ENCODE data around the gene DAP.
"Not testable (repeated sequence)": the region's sequence is repeated elsewhere in the genome, so short reads cannot be mapped to it uniquely, and the experiment has no call there.

DAP gene

GRCh38 chr5:10674582-10674981 lies 86.5 kb downstream of the DAP start:
- no peak for DNase-seq (ENCODE audit: low read depth in 2 of 2, low spot score in 1 of 2)

DNA sequence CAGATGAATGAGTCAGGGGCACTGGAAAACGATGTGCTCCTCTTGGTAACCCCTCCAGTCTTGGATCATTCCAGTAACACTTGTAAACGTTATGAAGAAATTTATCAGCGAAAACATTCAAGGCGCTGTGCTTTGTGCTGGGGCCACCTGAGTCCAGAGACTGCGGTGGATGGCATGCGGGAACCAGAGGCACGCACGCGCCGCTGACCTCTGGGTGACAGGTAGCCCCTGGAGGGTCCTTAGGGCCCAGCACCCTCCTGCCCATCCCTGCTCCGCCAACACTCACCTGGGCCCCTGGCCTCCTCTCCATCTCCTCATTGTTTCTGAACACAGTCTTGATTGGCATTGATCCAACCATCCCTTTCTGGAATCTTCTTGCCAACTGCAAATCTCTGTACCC lies 86.9 kb downstream of the DAP start:
- no peak for DNase-seq (ENCODE audit: low read depth in 2 of 2, low spot score in 1 of 2)

- DNase-seq (ENCODE audit: low read depth in 2 of 2, low spot score in 1 of 2) = no peak
These were observed 87.6 kb downstream of the DAP start for GRCh38 chr5:10673407-10673806.

DNA sequence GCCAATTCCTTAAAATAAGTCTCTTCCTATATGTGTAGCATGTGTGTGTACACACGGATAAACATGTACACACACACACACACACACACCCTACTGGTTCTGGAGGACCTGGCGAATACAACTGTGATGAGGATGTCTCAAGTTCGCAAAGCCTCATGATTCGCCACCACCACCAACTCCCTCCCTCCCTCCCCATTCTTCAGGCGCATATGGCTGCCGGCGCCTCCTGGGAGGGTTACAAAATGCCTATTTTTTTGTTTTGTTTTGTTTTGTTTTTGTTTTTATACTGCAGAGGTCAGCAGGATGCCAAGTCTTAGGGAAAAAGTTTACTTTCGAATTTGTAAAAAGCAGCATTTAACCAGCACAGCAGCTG lies 88.0 kb downstream of the DAP start:
- no peak for DNase-seq (ENCODE audit: low read depth in 2 of 2, low spot score in 1 of 2)

DNA sequence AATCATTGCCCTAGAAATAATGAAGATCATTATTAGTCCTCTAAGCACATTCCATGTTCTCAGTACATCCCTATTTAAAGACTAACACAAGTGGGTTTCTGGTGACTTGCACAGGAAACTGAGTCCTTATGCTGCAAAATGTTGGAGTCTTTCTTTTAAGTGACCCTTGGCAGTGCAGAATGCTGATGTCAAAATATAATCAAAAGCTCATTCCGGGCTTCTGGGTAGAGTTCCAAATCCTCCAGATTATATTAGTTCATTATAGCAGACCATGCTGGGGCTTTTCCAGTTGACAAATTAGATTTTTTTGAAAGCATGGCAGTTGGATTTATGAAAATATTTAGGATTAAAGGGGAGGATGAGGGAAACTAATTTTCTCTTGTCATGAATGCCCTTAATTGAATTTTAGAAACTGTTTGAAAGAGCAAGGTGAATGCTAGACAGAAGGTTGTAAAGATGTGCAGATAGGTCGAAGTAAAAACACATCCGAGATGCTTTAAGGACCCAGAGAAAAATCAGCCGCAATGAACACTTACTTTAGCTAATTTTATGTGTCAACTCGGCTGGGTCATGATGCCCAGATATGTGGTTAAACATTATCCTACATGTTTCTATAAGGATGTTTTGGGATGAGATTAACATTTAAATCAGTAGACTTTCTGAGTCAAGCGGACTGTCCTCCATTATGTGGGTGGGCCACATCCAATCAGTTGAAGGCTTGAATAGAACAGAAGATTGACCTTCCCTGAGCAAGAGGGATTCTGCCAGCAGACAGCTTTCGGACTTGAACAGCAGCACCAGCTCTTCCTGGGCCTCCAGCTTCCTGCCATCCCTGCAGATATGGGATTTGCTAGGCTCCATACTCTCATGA lies 88.7 kb downstream of the DAP start:
- no peak for DNase-seq (ENCODE audit: low read depth in 2 of 2, low spot score in 1 of 2)

DNA sequence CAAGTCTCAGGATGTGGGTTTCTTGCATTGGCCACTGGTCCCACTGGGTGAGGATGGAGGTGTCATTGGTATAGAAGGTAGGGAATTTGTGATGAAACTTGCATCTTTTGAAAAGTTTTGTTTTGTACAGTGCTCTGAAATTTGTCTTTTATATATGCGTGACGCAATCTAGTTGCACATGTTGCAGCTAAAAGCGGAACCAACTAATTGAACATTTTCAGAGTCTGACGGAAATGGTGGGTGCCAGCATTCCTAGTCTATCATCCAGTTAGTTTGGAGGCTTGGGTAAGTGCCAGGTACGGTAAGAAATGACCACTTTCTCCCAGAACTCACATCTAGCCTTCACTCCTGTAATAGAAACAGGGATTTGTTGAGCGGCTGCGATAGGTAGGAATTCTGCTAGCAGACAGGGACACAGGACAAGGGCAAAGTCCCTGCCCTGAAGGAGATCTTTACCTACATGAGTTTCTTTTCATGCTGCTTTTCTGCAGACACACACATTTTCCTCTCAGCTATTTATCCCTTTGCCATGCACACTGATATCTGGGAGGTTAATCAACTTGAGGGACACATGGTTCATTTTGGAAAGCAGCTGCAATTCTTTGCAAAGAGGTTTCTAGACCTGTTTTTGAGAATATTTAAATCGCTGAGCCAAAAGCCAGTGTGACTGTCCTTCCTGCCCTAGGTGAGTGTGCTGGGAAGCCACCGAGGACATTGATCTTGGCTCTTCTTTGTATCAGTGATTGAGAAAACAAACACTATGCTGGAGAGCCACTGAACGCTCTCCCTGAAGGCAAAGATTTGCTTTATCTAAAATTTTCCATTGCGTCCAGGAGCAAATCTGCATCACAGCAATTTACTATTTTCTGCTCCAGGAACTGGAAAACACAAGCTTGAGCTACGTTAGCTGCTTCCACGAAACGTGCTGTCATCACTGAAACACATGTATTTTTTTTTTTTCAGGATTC lies 89.7 kb downstream of the DAP start:
- no peak for DNase-seq (ENCODE audit: low read depth in 2 of 2, low spot score in 1 of 2)

- no peak for DNase-seq (ENCODE audit: low read depth in 2 of 2, low spot score in 1 of 2)
These were observed 91.1 kb downstream of the DAP start for GRCh38 chr5:10669983-10670382.

DNA sequence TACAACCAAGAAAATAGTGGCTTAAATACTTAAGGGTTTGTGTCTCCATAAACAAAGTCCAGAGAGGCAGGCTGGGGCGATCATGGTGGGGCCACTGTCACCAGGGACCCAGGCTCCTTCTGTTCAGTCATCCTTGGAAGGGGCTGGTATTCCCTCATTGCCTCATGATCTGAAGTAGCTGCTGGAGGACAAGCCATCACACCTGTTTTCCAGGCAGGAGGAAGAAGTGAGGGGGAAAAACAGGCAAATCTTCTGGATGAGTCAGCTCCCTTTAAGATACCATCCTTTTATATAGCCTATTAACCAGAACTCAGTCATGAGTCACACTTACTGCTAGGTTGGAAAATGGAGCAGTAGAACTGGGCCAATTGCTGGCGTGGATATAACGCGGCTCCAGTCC lies 92.3 kb downstream of the DAP start:
- DNase-seq (ENCODE audit: low read depth in 2 of 2, low spot score in 1 of 2) = no peak

DNA sequence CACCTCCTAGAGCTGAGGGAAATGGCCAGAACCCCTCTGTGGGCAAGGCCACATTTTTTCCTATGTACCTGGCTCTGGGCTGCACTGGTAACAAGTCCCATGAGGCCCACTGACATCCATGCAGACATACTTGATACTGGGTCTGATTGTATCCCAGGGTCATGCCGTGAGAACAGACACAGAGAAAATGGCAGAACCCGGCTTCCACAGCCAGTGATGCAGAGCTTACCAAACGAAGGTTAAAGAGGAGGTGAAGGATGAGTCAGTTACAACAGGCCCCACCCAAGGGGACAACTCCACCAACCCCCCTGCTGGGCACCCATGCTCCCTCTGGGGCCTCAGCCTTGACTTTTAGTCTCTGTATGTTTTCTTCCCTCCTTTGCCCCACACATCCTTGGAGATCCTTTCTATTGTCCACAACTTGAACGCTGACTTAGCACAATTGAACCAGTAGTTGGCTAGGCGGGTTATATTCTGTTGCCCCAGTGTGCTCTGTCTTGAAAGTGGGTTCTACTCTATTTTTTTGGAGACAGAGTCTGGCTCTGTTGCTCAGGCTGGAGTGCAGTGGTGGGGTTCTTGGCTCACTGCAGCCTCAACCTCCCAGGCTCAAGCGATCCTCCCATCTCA lies 93.5 kb downstream of the DAP start:
- DNase-seq (ENCODE audit: low read depth in 2 of 2, low spot score in 1 of 2) = no peak

GRCh38 chr5:10666531-10667299 lies 94.3 kb downstream of the DAP start:
- DNase-seq (ENCODE audit: low read depth in 2 of 2, low spot score in 1 of 2) = no peak

DNA sequence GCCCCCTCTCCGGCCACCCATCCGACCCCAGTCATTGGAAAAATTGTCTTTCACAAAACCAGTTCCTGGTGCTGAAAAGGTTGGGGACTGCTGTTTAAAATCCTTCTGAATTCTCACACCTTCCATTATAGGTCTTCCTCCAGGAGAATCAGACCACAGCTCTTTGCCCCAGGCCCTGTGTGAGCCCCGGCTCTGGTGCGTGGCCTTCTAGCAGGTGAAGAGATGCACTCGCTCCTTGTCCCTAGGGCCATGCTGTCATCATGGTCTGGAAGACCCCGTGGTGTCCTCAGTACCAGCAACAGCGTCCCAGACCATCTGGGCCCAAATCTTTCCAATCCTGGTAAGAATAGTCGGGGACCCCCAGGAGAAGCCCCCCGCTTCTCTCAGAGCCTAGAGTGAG lies 95.2 kb downstream of the DAP start:
- DNase-seq (ENCODE audit: low read depth in 2 of 2, low spot score in 1 of 2) = no peak

DNA sequence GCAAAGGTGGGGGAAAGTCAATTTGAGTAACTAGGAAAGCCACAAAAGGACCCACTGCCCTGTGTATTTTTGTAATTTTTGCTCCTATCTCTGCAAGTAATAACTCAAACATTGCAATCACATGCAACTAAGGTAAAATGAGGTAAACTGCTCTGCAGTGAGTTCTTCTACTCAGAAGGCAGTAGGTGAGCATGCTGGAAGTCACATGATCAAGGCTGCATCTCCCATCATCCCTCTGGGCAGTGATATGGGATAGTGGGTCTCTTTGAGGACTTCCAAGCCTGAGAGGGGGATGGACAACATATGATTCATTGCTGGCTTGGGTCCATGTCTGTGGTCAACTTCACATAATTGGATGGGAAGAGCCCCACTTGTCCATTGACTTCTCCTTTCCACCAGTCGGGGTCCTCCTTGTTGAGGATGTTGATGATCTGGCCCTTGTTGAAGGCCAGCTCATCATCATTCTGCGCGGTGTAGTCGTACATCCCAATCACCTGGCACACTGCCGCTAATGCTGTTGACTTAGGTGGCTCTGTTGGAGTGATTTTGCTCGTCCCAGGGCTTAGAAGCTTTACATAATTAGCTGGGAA lies 96.8 kb downstream of the DAP start:
- DNase-seq (ENCODE audit: low read depth in 2 of 2, low spot score in 1 of 2) = not testable (repeated sequence)

DNA sequence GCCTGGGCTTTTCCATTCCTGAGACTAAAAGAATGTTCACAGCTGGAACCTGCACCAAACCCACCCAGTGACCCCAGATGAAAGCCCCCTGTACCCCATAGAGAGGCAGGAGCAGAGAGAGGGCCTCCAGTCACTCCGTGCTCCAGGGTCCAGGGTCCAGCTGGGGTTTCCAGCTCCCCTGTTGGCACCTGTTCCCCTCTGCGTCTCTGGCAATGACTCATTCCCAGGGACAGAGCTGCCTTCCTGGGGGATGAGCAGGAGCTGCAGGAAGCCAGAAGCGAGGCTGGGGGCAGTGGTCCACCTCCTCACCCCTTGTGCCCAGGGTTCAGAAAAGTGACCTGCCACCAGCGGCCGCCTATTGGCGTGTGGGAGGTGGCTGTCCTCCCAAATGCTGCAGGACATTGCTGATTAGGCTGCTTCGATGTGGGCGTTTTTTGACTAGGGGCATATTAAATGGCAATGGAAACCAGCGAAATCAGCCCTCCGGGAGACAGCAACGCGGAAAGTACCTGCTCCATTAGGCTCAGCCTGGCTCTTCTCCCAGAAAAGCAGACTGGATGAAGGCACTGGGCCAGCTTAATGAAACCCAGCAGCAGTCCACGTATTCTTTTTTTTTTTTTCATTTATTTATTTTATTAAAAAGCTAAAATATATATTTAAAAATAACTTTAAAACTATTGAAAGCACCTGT lies 97.4 kb downstream of the DAP start:
- no peak for DNase-seq (ENCODE audit: low read depth in 2 of 2, low spot score in 1 of 2)

GRCh38 chr5:10662661-10663488 lies 98.2 kb downstream of the DAP start:
- DNase-seq (ENCODE audit: low read depth in 2 of 2, low spot score in 1 of 2) = no peak

DNA sequence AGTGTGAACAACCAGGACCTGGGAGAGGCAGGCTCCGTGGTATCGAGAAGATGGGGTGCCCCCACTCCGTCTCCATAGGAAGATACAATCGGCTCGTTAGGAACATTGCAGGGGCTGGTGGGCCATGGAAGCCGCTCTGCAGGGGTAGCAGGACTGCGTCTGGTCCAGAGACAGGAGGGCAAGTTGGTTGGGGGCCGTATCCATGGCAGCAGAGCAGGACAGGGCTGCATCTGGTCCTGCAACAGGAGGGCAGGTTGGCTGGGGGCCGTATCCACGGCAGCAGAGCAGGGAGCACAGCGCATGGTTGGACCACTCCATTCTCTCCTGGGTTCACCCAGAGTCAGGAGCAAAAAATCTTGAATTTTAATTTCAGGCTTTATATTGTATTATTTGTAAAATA lies 99.0 kb downstream of the DAP start:
- no peak for DNase-seq (ENCODE audit: low read depth in 2 of 2, low spot score in 1 of 2)

- DNase-seq (ENCODE audit: low read depth in 2 of 2, low spot score in 1 of 2) = no peak
These were observed 99.6 kb downstream of the DAP start for GRCh38 chr5:10661401-10661800.

GRCh38 chr5:10660720-10661387 lies 100.2 kb downstream of the DAP start:
- DNase-seq (ENCODE audit: low read depth in 2 of 2, low spot score in 1 of 2) = no peak

DNA sequence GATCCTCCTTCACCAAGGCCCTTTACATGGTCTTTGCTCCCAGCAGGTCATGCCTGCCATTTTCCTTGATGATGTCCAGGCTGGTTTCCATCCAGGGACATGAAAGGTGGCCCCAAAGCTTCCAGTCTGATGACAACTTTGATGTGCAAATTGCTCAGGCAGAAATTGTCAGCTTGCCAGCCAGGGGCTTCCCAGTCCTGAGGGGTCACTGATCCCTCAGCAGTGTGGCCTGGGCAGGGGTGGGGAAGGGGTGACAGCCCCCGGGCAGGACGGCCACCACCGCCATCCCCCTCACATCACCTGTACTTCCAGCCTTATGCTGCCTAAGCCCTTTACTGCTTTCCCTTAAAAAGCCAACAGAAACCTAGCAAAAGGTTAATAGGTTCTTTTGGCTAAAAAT lies 100.9 kb downstream of the DAP start:
- no peak for DNase-seq (ENCODE audit: low read depth in 2 of 2, low spot score in 1 of 2)

DNA sequence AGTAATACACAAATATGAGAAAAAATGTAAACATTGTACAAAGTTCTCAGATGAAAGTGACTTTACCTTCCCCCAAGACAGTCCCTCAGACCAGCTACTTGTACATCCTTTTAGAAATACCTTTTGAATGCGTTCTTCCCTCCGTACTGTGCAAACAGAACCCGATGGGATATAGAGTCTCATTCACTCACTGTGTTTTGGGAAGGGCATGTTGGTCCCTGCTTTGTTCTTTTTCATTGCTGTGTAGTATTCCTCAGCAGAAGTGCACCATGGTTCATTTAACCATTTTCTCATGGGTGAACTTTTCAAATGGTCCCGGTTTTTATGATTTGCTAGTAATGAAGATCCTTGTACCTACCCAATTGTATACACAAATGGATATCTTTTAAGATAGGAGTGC lies 102.8 kb downstream of the DAP start:
- DNase-seq (ENCODE audit: low read depth in 2 of 2, low spot score in 1 of 2) = no peak

Data from stimulated activated CD8-positive, alpha-beta memory T cell treated with anti-CD3 and anti-CD28 coated beads, Interleukin-4, amount 100 ng/mL, for 1 hour (primary cell).